H9 (cell line): ENCODE results near the gene TGFBRAP1. TPM values are rescaled to one million over a fixed set of nuclear protein-coding genes. Genes with fewer than 3 reads are reported as not detected.

Experiments used
- DNase-seq: peaks from one replicate; pipeline ENCODE4 v3.0.0-alpha.2; 2017
- H2AFZ ChIP-seq: one replicate; pipeline ENCODE4 v1.6.1; 2013; ENCODE audit warnings: mild to moderate bottlenecking, low read length, control low read depth, moderate library complexity
- H2AK5ac ChIP-seq: 2 replicates; pipeline ENCODE4 v1.6.1; 2013; ENCODE audit warnings: low read length, control low read depth, mixed read lengths; ENCODE audit not compliant: insufficient read length
- H2BK120ac ChIP-seq: one replicate; pipeline ENCODE4 v1.6.1; 2013; ENCODE audit warnings: low read depth, mild to moderate bottlenecking, low read length, control low read depth, inconsistent platforms; ENCODE audit not compliant: poor library complexity, severe bottlenecking
- H2BK12ac ChIP-seq: 2 replicates; pipeline ENCODE4 v1.6.1; 2013; ENCODE audit warnings: low read length, control low read depth, mixed read lengths, low read depth; ENCODE audit not compliant: insufficient read length
- H2BK15ac ChIP-seq: 2 replicates; pipeline ENCODE4 v1.6.1; 2013; ENCODE audit warnings: low read depth, low read length, control low read depth
- H2BK20ac ChIP-seq: one replicate; pipeline ENCODE4 v1.6.1; 2013; ENCODE audit warnings: low read depth, mild to moderate bottlenecking, low read length, control low read depth, inconsistent platforms; ENCODE audit not compliant: poor library complexity, severe bottlenecking
- H2BK5ac ChIP-seq: 2 replicates; pipeline ENCODE4 v1.6.1; 2013; ENCODE audit warnings: low read length, control low read depth, mixed read lengths; ENCODE audit not compliant: insufficient read length
- H3K14ac ChIP-seq: 2 replicates; pipeline ENCODE4 v1.6.1; 2013; ENCODE audit warnings: low read length, control low read depth; ENCODE audit not compliant: insufficient read depth
- H3K18ac ChIP-seq: 2 replicates; pipeline ENCODE4 v1.6.1; 2013; ENCODE audit warnings: low read depth, mild to moderate bottlenecking, mixed read lengths, low read length, control low read depth; ENCODE audit not compliant: insufficient read length
- H3K23ac ChIP-seq: 2 replicates; pipeline ENCODE4 v1.6.1; 2013; ENCODE audit warnings: low read length, control low read depth, mixed read lengths, low read depth; ENCODE audit not compliant: insufficient read length
- H3K23me2 ChIP-seq: 2 replicates; pipeline ENCODE4 v1.6.1; 2013; ENCODE audit warnings: low read depth, mild to moderate bottlenecking, mixed read lengths, low read length, control low read depth; ENCODE audit not compliant: insufficient read length, poor library complexity, severe bottlenecking
- H3K27ac ChIP-seq: 2 replicates; pipeline ENCODE4 v1.5.1; 2013; ENCODE audit warnings: low read length, control low read depth, mixed read lengths, low read depth; ENCODE audit not compliant: insufficient read length
- H3K27me3 ChIP-seq: 2 replicates; pipeline ENCODE4 v1.6.1; 2013; ENCODE audit warnings: low read length, control low read depth, inconsistent platforms; ENCODE audit not compliant: insufficient read depth
- H3K4ac ChIP-seq: 2 replicates; pipeline ENCODE4 v1.6.1; 2013; ENCODE audit warnings: low read depth, mild to moderate bottlenecking, control low read depth, inconsistent platforms, low read length, moderate library complexity
- H3K4me1 ChIP-seq: 2 replicates; pipeline ENCODE4 v1.6.1; 2013; ENCODE audit warnings: low read length, control low read depth, inconsistent platforms; ENCODE audit not compliant: insufficient read depth
- H3K4me2 ChIP-seq: 2 replicates; pipeline ENCODE4 v1.6.1; 2013; ENCODE audit warnings: low read length, control low read depth, mixed read lengths; ENCODE audit not compliant: insufficient read length, insufficient read depth
- H3K56ac ChIP-seq: 2 replicates; pipeline ENCODE4 v1.6.1; 2013; ENCODE audit warnings: low read depth, mild to moderate bottlenecking, mixed read lengths, low read length, control low read depth; ENCODE audit not compliant: insufficient read length
- H3K79me1 ChIP-seq: 2 replicates; pipeline ENCODE4 v1.6.1; 2013; ENCODE audit warnings: low read depth, mild to moderate bottlenecking, moderate library complexity, low read length, control low read depth, inconsistent platforms; ENCODE audit not compliant: insufficient read depth, poor library complexity, severe bottlenecking
- H3K79me2 ChIP-seq: 2 replicates; pipeline ENCODE4 v1.6.1; 2013; ENCODE audit warnings: low read length, control low read depth, inconsistent platforms; ENCODE audit not compliant: insufficient read depth
- H3K9ac ChIP-seq: 2 replicates; pipeline ENCODE4 v1.6.1; 2013; ENCODE audit warnings: low read length, control low read depth, mixed read lengths; ENCODE audit not compliant: insufficient read length; ENCODE audit errors: extremely low read depth
- H3K9me3 ChIP-seq: one replicate; pipeline ENCODE4 v1.6.1; 2013; ENCODE audit warnings: low read depth, low read length, inconsistent platforms; ENCODE audit not compliant: control insufficient read depth
- H3T11ph ChIP-seq: one replicate; pipeline ENCODE4 v1.6.1; 2013; ENCODE audit warnings: mild to moderate bottlenecking, low read length, control low read depth, inconsistent platforms
- H4K20me1 ChIP-seq: one replicate; pipeline ENCODE4 v1.6.1; 2013; ENCODE audit not compliant: control insufficient read depth, insufficient read length, insufficient read depth
- H4K5ac ChIP-seq: 2 replicates; pipeline ENCODE4 v1.6.1; 2013; ENCODE audit warnings: low read depth, mild to moderate bottlenecking, mixed read lengths, low read length, control low read depth; ENCODE audit not compliant: insufficient read length
- H4K8ac ChIP-seq: replicated peaks from 2 replicates; pipeline ENCODE4 v1.6.1; 2013; ENCODE audit warnings: low read length, control low read depth, mixed read lengths, low read depth; ENCODE audit not compliant: insufficient read length
- H4K91ac ChIP-seq: 2 replicates; pipeline ENCODE4 v1.6.1; 2013; ENCODE audit warnings: low read depth, mild to moderate bottlenecking, moderate library complexity, mixed read lengths, low read length, control low read depth; ENCODE audit not compliant: insufficient read length
- H3K27ac Mint-ChIP-seq, 3 experiments: 2 replicates in 2 of 3; 3 replicates in 1 of 3; pipeline ENCODE4 v1.8.0; 2020 to 2021; ENCODE audit warnings: mixed read lengths in 3 of 3, mild to moderate bottlenecking in 1 of 3, moderate library complexity in 1 of 3
- H3K27me3 Mint-ChIP-seq: 2 replicates; pipeline ENCODE4 v1.8.0; 2021; ENCODE audit warnings: low read depth, mild to moderate bottlenecking, moderate library complexity, mixed read lengths
- H3K36me3 Mint-ChIP-seq, 3 experiments: 2 replicates in 2 of 3; 3 replicates in 1 of 3; pipeline ENCODE4 v1.8.0; 2020 to 2021; ENCODE audit warnings: low read depth in 3 of 3, mixed read lengths in 3 of 3; ENCODE audit not compliant: insufficient read depth in 1 of 3
- H3K4me1 Mint-ChIP-seq, 2 experiments: 2 replicates each; pipeline ENCODE4 v1.8.0; 2020; ENCODE audit warnings: mixed read lengths in 2 of 2
- H3K4me3 Mint-ChIP-seq, 2 experiments: 2 replicates in 1 of 2; 3 replicates in 1 of 2; pipeline ENCODE4 v1.8.0; 2020 to 2021; ENCODE audit warnings: mild to moderate bottlenecking in 2 of 2, mixed read lengths in 2 of 2, moderate library complexity in 1 of 2
- H3K9me3 Mint-ChIP-seq, 2 experiments: 2 replicates in 1 of 2; 3 replicates in 1 of 2; pipeline ENCODE4 v1.8.0; 2020; ENCODE audit warnings: mild to moderate bottlenecking in 2 of 2, mixed read lengths in 2 of 2, moderate library complexity in 1 of 2
- CTCF ChIP-seq: fragments of 200-600 bp; sonication (generic); conservative IDR thresholded peaks from 3 replicates; pipeline ENCODE4 v1.8.0; 2021; ENCODE audit warnings: antibody characterized with exemption, mild to moderate bottlenecking
- WGBS: extraction: QIAGEN DNeasy Blood & Tissue Kit; methylation state at CpG from one replicate; pipeline ENCODE4 v1.1.7; 2013; ENCODE audit warnings: missing lambda C conversion rate, low lambda C conversion rate, mixed read lengths; ENCODE audit not compliant: insufficient read length; ENCODE audit errors: extremely low coverage; 5-methylcytosine and 5-hydroxymethylcytosine counted together
- total RNA-seq: library from RNA; stranded (reverse); gene quantifications from 2 replicates; pipeline ENCODE4 v1.2.1, GENCODE V29; 2021

The TGFBRAP1 gene
- total RNA-seq, 1 experiment from 2014 or later, result 23.6 TPM

- Histone ChIP-seq H3K23me2 (no peaks in the 10 kb centered on the region), H2BK5ac (no peak overlapping the region), H3T11ph (no peak overlapping the region), H2BK15ac (no peak overlapping the region), H3K4ac (no peak overlapping the region), H2BK20ac (no peak overlapping the region), H3K79me1 (no peaks in the 10 kb centered on the region), H4K91ac (no peak overlapping the region), H3K56ac (no peak overlapping the region), H2AK5ac (no peak overlapping the region), H4K8ac (no peak overlapping the region), H4K5ac (no peak overlapping the region), H3K4me1 (no peaks in the 10 kb centered on the region), H3K23ac (no peak overlapping the region), H3K18ac (no peak overlapping the region), H3K4me2 (no peak overlapping the region), H2AFZ (no peak overlapping the region), H3K27ac (no peak overlapping the region), H3K14ac (no peak overlapping the region), H3K9ac (no peak overlapping the region), H3K27me3 (no peaks in the 10 kb centered on the region), H3K9me3 (no peaks in the 10 kb centered on the region), H2BK120ac (no peak overlapping the region), H4K20me1 (no peaks in the 10 kb centered on the region), H2BK12ac (no peak overlapping the region), H3K79me2 (no peaks in the 10 kb centered on the region)
- DNase-seq, result no peak
- peaks cover 3 to 4% (median 3%) of the 10 kb centered on the region in 3 experiments; a peak in 1 of 7 replicates for H3K36me3 Mint-ChIP-seq
- TF ChIP-seq CTCF, result no peak
- peaks cover 0 to 2% of the 10 kb centered on the region in 2 experiments; a peak in 1 of 4 replicates for H3K4me1 Mint-ChIP-seq
- no peak overlapping the region for H3K4me3 Mint-ChIP-seq
- no CpG with 5 or more reads among the region's 5 CpGs for WGBS
- peaks cover 3% of the 10 kb centered on the region; the same call in 1 of the 2 replicates for H3K27me3 Mint-ChIP-seq
- peaks cover 18 to 22% of the 10 kb centered on the region in 2 experiments for H3K9me3 Mint-ChIP-seq
- H3K27ac Mint-ChIP-seq, result no peak overlapping the region
Measured at GRCh38 chr2:105249181-105249580, 80.4 kb downstream of the TGFBRAP1 start.
